Activated gamma-delta T cell (primary cell): ENCODE measurements around the gene ZNF101.
"Not testable (repeated sequence)": the region's sequence is repeated elsewhere in the genome, so short reads cannot be mapped to it uniquely, and the experiment has no call there.

Experiments used
- DNase-seq: peaks from one replicate; lab custom pipeline; 2025; lab: John Stamatoyannopoulos, UW

ZNF101 gene

DNA sequence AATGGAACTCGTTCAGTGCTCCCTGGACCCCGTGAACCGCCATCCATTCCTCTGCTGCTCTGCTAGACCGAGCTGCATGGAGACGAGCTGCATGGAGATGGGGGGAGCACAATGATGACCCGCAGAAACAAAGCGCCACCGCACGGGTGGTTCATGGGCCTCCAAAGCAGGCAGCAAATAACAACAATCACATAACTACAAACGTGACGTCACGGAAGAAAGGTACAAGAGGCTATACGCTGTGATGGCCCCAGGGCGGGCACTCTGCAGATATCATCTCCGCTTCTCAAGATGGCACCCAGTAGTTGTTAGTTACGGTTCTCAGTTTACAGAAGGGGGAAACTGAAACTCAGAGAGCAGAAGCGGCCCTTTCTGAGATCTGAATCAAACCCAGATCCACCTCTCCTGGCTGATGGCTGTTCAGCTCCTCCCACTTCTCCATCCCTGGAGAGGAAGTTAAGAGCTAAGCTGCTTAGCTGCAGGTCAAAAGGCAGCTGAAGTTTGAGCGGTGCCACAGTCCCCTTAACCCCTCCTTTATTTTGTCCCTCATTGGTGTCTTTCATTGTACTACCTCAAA lies 6.9 kb upstream of the ZNF101 start:
- DNase-seq = no peak

DNA sequence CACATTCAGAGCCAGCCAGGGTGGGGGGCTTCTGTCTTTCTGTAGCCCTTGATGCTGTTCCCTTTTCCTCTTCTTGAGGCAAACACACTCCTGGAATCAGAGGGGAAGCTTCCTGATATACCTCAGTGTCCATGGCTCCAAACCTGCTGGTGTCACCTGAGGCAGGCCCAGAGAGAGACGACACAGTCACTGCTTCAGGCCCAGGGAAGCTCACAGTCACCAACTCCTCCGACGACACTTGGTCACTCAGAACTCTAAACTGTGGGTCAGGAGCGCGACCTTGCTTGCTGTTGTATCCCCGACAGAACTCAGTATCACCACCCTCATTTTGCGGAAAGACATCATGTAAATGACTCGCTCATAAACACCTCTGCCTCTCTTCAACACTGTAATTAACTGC lies 6.3 kb upstream of the ZNF101 start:
- DNase-seq = no peak

DNA sequence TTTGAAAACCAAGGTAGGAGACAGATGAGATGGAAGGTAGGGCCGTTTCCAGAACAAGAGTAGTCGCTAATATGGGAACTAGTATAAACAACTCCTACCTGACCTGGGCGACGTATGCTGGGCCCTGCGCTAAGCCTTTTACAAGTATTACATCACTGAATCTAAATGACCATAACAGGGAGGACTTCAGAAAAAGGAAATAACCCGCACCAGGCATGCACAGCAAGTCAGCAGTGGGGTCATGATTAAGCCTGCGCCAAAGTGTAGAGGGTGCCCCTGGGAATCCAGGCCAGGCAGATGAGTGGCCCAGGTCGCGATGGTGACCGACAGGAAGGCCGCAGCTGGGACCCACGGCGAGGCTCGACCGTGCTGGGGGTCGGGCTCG lies 5.8 kb upstream of the ZNF101 start:
- DNase-seq = no peak

DNA sequence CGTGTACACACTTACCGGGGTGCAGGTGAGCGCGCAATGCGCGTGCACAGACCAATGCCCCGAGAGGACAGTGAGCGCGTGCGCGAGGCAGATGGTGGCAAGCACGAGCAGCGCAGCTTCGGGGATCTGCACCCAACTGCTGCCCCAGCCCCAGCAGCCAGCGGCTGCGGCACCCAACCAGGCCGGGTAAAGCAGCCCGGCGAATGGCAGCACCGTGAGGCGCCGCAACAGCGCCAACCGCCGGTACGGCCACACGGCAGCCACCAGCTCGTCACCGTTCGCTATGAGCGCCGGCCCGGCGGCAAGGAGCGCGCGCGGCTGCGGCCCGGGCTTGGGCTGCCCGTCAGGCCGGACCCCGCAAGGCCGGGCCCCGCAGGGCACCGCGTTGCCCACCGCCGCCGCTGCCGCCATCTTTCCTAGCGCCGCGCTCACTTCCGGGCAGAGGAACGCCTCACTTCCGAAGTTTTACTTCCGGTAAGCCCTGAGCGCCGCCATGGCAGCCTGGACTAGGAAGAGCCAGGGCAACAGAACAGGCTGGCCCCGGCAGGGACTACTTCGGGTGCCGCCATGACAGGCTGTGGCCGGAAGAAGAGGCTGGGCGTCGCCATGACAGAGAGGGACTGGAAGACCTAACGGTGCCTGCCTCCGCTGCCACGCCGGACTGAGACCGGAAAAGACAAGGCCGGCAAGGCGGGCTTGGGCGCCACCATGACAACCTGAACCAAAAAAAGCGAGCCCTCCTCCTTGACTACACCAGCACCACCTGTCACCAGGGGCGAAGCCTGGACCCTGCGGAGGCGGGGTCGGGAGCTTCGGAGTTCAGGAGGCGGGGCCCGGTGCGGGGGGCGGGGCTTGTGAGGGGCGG lies 5.2 kb upstream of the ZNF101 start, which contains the start of gene ATP13A1:
Gene ATP13A1, minus strand, starts transcription at position 421 of the 865 bp plus-strand sequence. Its CDS starts 10 bp downstream, at position 411.
- DNase-seq = peak; percentile 87

DNA sequence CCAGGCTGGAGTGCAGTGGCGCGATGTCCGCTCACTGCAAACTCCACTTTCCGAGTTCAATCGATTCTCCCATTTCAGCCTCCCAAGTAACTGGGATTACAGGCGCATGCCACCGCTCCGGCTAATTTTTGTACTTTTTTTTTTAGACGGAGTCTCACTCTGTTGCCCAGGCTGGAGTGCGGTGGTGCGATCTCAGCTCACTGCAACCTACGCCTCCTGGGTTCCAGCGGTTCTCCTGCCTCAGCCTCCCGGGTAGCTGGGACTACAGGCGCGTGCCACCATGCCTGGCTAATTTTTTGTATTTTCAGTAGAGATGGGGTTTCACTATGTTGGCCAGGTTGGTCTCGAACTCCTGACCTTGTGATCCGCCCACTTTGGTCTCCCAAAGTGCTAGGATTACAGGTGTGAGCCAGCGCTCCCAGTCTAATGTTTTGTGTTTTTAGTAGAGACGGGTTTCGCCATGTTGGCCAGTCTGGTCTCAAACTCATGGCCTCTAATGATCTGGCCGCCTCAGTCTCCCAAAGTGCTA lies 3.2 kb upstream of the ZNF101 start:
- not testable (repeated sequence) for DNase-seq

DNA sequence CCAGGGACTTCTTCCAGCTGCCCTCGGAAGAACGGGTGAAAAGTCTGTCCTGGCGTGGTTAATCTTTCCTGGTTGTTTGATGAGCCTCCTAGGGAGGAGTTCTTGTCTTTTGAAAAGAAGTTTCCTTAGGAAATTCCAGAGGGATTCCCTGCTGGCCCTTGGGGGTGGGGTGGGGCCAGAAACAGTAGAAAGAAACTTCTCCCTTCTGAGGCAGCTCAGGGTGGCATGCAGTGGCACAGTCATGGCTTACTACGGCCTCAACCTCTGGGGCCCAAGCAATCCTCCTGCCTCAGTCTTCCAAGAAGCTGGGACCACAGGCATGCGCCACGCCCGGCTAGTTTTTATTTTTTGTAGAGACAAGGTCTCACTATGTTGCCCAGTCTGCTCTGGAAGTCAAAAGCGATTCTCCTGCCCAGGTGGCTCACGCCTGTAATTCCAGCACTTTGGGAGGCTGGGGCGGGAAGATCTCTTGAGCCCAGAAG lies 1.5 kb downstream of the ZNF101 start:
- DNase-seq = no peak

DNA sequence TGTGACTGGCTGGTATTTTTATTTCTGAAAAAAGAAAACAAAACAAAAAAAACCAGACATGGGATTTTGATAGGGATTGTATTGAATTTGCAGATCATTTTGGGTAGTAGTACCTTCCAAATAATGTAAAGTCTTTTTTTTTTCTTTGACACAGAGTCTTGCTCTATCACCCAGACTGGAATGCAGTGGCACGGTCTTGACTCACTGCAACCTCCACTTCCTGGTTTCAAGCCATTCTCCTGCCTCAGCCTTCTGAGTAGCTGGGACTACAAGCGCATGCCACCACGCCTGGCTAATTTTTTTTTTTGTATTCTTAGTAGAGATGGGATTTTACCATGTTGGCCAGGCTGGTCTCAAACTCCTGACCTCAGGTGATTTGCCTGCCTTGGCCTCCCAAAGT lies 4.2 kb downstream of the ZNF101 start:
- DNase-seq = no peak

DNA sequence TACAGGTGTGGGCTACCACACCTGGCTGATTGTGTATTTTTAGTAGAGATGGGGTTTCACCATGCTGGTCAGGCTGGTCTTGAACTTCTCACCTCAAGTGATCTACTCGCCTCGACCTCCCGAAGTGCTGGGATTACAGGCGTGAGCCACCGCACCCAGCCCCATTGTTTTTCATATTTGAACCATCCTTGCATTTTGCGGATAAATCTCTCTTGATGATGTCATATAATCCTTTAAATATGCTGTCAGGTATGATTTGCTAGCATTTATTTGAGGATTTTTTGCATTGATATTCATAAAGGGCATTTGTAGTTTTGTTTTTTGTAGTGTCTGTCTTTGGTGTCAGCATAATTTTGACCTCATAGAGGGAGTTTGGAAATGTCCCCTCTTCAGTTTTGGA lies 5.7 kb downstream of the ZNF101 start:
- no peak for DNase-seq

DNA sequence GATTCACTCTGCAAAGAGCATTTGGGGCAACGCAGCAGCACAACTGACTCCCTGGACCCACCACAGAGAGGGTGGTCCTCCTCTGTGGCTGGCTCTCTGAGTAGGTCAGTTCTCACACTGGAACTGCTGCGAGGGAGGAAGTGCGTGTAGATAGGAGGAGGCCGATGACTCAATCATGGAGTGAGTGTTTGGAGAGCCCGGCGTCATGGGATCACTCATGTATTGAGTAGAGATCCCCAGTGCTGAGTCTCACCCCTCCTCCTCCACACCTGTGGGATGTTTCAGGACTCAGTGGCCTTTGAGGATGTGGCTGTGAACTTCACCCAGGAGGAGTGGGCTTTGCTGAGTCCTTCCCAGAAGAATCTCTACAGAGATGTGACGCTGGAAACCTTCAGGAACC lies 8.9 kb downstream of the ZNF101 start:
- DNase-seq = no peak

DNA sequence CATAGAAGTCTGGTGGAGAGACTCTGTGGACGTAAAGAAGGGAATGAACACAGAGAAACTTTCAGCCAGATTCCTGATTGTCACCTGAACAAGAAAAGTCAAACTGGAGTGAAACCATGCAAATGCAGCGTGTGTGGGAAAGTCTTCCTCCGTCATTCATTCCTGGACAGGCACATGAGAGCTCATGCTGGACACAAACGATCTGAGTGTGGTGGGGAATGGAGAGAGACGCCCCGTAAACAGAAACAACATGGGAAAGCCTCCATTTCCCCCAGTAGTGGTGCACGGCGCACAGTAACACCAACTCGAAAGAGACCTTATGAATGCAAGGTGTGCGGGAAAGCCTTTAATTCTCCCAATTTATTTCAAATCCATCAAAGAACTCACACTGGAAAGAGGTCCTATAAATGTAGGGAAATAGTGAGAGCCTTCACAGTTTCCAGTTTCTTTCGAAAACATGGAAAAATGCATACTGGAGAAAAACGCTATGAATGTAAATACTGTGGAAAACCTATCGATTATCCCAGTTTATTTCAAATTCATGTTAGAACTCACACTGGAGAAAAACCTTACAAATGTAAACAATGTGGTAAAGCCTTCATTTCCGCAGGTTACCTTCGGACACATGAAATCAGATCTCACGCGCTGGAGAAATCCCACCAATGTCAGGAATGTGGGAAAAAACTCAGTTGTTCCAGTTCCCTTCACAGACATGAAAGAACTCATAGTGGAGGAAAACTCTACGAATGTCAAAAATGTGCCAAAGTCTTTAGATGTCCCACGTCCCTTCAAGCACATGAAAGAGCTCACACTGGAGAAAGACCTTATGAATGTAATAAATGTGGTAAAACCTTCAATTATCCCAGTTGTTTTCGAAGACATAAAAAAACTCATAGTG lies 10.8 kb downstream of the ZNF101 start:
- DNase-seq = no peak

DNA sequence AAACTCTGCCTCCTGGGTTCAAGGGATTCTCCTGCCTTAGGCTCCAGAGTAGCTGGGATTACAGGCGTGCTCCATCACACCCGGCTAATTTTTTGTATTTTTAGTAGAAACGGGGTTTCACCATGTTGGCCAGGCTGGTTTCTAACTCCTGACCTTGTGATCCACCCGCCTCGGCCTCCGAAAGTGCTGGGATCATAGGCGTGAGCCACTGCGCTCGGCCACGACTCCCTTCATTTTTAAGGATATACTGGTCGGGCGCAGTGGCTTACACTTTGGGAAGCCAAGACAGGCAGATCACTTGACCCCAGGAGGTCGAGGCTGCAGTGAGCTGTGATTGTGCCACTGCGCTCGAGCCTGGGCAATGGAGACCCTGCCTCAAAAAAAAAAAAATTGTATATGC lies 17.5 kb downstream of the ZNF101 start:
- DNase-seq = not testable (repeated sequence)

DNA sequence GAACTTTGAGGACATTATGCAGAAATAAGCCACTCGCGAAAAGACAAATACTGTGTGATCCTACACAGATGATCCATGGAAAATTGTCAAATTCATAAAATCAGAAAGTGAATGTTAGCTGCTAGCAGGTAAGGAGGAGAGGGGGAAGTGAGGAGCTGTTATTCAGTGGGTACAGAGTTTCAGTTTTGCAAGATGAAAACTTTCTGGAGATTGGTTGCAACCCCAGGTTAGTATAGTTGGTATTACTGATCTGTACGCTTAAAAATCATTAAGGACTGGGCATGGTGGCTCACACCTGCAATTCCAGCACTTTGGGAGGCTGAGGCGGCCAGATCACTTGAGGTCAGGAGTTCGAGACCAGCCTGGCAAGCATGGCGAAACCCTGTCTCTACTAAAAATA lies 17.9 kb downstream of the ZNF101 start:
- no peak for DNase-seq

DNA sequence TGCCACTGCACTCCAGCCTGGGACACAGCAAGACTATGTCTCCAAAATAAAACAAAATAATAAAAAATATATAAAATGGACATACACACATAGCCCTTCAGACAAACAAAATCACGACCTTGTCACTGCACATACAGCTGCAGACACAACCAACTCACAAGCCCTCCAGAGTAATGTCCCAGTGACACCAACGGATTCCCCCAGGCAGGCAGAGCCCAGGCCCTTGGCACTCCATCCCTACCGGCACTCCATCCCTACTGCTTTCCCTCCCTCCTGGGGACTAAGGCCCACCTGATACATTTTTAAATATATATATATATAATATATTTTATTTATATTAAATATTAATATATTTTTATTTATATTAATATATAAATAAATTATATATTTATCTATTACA lies 18.5 kb downstream of the ZNF101 start:
- no peak for DNase-seq

DNA sequence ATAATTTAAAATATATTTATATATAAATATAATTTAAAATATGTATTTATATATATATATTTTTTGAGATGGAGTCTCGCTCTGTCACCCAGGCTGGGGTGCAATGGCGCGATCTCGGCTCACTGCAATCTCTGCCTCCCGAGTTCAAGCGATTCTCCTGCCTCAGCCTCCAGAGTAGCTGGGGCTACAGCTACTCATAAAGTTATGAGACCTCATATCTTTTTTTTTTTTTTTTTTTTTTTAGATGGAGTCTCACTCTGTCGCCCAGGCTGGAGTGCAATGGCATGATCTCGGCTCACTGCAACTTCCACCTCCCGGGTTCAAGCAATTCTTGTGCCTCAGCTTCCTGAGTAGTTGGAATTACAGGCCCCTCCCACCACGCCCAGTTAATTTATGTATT lies 20.4 kb downstream of the ZNF101 start:
- not testable (repeated sequence) for DNase-seq

DNA sequence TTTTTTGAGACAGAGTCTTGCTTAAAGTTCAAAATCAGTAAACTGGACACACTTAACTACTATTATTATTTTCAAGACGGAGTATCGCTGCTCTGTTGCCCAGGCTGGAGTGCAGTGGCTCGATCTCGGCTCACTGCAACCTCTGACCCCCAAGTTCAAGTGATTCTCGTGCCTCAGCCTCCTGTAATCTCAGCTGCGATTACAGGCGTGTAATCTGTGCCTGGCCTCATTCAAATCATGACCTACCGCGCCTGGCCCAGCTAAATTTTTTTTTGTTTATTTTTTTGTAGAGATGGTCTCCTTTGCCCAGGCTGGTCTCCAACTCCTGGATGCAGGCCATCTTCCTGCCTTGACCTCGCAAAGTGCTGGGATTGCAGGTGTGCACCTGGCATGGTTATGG lies 23.0 kb downstream of the ZNF101 start:
- no peak for DNase-seq

DNA sequence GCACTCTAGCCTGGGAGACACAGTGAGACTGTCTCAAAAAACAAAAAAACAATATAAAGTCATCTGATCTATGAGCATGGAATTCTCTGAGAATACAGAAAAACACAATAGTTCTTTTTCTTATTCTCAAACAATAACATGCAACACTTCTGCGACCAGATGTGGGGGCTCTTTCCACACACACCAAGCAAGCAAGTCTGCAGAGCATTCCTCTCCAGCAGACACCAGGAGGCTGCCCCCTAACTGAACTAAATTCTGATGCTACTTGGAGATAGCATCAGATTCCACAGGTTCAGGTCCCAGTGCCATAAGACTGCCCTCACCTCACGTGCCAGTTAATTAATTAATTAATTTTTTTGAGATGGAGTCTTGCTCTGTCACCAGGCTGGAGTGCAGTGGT lies 27.7 kb downstream of the ZNF101 start:
- DNase-seq = no peak

DNA sequence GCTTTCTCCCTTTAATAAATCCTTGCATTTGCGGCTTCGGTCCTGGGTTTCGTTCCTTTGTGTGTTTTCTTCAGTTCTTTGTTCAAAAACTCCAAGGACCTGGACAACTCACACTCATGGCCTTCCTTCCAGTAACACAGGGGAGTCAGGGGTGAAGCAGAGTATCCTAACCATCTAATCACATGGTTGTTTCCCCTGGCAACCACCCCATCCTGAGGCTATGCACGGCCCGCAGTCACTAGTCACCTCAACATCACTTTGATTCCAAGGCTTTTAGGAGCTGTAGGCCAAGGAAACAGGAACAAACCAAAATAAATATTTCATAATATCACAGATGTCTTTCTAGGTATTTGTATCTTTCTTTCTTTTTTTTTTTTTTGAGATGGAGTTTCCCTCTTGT lies 28.9 kb downstream of the ZNF101 start:
- DNase-seq = no peak

DNA sequence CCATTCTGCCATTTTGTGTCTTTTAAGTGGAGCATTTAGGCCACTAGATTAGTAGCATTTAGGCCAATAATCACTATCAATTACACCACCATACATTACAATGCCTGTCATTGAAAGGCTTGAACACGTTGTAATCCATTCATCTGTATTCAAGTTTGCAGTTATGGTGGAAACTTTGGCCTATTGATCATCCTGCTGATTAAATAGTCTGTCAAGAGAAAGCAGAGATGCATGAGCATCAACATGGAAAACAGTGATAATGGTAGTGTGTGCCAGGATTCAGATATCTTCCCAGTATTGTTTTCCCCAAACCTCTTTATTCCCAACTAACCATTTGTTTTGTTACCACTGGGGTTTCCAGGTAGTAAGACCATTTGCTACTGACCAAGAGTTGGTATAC lies 31.9 kb downstream of the ZNF101 start:
- not testable (repeated sequence) for DNase-seq

DNA sequence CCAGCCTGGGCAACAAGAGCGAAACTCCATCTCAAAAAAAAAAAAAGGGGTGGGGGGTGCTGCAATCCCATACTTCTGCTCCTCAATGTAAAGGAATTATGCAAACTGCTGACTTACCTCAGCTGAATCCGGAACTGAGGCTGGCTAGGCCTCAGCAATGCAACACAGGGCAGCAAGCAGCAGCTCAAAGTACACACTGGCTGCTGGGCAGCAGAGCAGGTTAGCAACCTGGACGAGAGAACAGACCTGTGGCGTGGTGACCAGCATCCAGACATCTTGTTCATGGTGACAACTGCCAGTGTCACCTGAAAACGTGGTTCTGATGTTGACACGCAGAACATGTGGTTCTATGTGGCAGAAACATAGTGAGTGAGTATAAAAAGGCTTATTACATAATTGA lies 36.2 kb downstream of the ZNF101 start:
- no peak for DNase-seq

DNA sequence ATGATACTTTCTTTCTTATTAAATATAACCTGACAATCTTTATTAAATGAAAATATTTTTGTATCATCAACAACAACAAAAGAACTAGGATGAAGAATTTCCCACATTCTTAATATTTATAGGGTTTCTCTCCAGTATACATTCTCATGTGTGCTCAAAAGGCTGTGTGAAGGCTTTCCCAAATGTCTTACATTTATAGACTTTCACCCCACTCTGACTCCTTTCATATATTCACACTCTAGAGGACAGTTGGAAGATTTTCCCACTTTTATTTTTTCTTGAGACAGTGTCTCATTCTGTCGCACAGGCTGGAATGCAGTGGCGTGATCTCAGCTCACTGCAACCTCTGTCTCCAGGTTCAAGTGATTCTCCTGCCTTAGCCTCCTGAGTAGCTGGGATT lies 41.9 kb downstream of the ZNF101 start:
- DNase-seq = no peak

DNA sequence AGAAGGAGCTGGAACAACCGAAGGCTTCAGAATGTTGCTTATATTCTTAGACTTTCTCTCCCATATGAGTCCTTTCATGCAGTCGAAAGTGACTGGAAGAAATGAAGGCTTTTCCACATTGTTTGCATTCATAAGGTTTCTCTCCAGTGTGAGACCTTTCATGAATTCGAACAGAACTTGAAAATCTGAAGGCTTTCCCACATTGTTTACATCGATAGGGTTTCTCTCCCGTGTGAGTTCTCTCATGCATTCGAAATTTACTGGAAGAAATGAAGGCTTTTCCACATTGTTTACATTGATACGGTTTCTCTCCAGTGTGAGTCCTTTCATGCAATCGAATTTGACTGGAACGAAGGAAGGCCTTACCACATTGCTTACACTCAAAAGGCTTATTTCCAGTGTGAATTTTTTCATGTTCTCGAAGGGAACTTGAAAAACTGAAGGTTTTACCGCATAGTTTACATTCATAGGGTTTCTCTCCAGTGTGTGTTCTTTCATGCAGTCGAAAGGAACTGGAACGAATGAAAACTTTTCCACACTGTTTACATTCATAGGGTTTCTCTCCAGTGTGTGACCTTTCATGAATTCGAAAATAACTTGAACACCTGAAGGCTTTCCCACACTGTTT lies 42.8 kb downstream of the ZNF101 start:
- DNase-seq = no peak
